Fibroblast of lung (primary cell): ENCODE measurements around the gene H2AZ2. TPM values are rescaled to one million over a fixed set of nuclear protein-coding genes. Genes with fewer than 3 reads are reported as not detected.

ENCODE experiments used
- DNase-seq, 2 donors: peaks; one replicate each; pipeline versions ENCODE4 v3.0.0 to v3.0.0-alpha.2; 2010; ENCODE audit warnings: low read depth in 2 of 2
- H2AFZ ChIP-seq: 2 replicates; pipeline ENCODE4 v1.5.1; 2012; ENCODE audit warnings: low read length, control low read depth, inconsistent platforms
- H3K27ac ChIP-seq: 2 replicates; pipeline ENCODE4 v1.5.1; 2011; ENCODE audit warnings: low read length, control low read depth; ENCODE audit not compliant: insufficient read depth
- H3K27me3 ChIP-seq: 2 replicates; pipeline ENCODE4 v1.5.1; 2011; ENCODE audit warnings: mild to moderate bottlenecking, low read length; ENCODE audit not compliant: control insufficient read depth, insufficient read depth
- H3K36me3 ChIP-seq: 2 replicates; pipeline ENCODE4 v1.5.1; 2011; ENCODE audit warnings: low read length; ENCODE audit not compliant: control insufficient read depth, insufficient read depth
- H3K4me1 ChIP-seq: 2 replicates; pipeline ENCODE4 v1.5.1; 2011; ENCODE audit warnings: low read length; ENCODE audit not compliant: control insufficient read depth, insufficient read depth; ENCODE audit errors: extremely low read depth
- H3K4me2 ChIP-seq: 2 replicates; pipeline ENCODE4 v1.5.1; 2011; ENCODE audit warnings: low read length, control low read depth; ENCODE audit not compliant: insufficient read depth; ENCODE audit errors: extremely low read depth
- H3K4me3 ChIP-seq, 4 experiments: fragments of 200-600 bp in 1 of 4; sonication (generic) in 1 of 4; replicated peaks in 1 of 4; 2 replicates each; pipeline ENCODE4 v1.5.1; 2011 to 2016; ENCODE audit warnings: low read length in 4 of 4, low read depth in 3 of 4, mild to moderate bottlenecking in 3 of 4, control low read depth in 2 of 4, inconsistent platforms in 1 of 4, mixed read lengths in 1 of 4; ENCODE audit not compliant: insufficient read depth in 1 of 4; ENCODE audit errors: control extremely low read depth in 1 of 4
- H3K79me2 ChIP-seq: 2 replicates; pipeline ENCODE4 v1.5.1; 2012; ENCODE audit warnings: mild to moderate bottlenecking, low read length, inconsistent platforms; ENCODE audit not compliant: control insufficient read depth, insufficient read depth
- H3K9ac ChIP-seq: 2 replicates; pipeline ENCODE4 v1.5.1; 2011; ENCODE audit warnings: mild to moderate bottlenecking, low read length, control low read depth; ENCODE audit not compliant: insufficient read depth
- H3K9me3 ChIP-seq: 2 replicates; pipeline ENCODE4 v1.5.1; 2012; ENCODE audit warnings: low read depth, low read length; ENCODE audit not compliant: control insufficient read depth, insufficient read depth
- H4K20me1 ChIP-seq: 2 replicates; pipeline ENCODE4 v1.5.1; 2011; ENCODE audit warnings: low read length; ENCODE audit not compliant: control insufficient read depth, insufficient read depth; ENCODE audit errors: extremely low read depth
- CTCF ChIP-seq, 2 donors: IDR thresholded peaks in 1 of 2; conservative IDR thresholded peaks in 1 of 2; 1 replicate in 1 of 2; 2 replicates in 1 of 2; pipeline ENCODE4 v1.5.1; 2011 to 2012; ENCODE audit warnings: low read length in 2 of 2, control low read depth in 1 of 2, inconsistent platforms in 1 of 2, low read depth in 1 of 2, mild to moderate bottlenecking in 1 of 2
- EZH2 ChIP-seq: IDR thresholded peaks from 2 replicates; pipeline ENCODE4 v1.5.1; 2012; ENCODE audit warnings: low read length, control low read depth, mild to moderate bottlenecking; ENCODE audit errors: missing control alignments
- polyA plus RNA-seq, 2 donors: library from polyadenylated mRNA; depleted of rRNA in 1 of 2; stranded (reverse) in 1 of 2; unstranded in 1 of 2; fragments of >200 nt; gene quantifications; 2 replicates each; pipeline ENCODE4 v1.2.1, GENCODE V29; 2011 to 2012; ENCODE audit warnings: missing spikeins in 1 of 2
- total RNA-seq: library from RNA; depleted of rRNA; stranded (reverse); fragments of >200 nt; gene quantifications from 2 replicates; pipeline ENCODE4 v1.2.1, GENCODE V29; 2014

Gene H2AZ2
- total and polyA plus RNA-seq, 2 donors (not counting 1 experiment from before 2014, with no cell fraction given): 170 to 230 TPM

GRCh38 chr7:44811571-44811970, 36.3 kb downstream of the H2AZ2 start:
- Histone ChIP-seq H2AFZ (no peak overlapping the region), H3K36me3 (no peaks in the 10 kb centered on the region), H3K4me2 (no peak overlapping the region), H3K9me3 (no peaks in the 10 kb centered on the region), H3K9ac (no peak overlapping the region), H3K4me1 (no peaks in the 10 kb centered on the region), H3K27me3 (no peaks in the 10 kb centered on the region), H3K79me2 (no peaks in the 10 kb centered on the region), H4K20me1 (no peaks in the 10 kb centered on the region), H3K4me3 (no peak overlapping the region), H3K27ac (no peak overlapping the region)
- TF ChIP-seq CTCF (conservative IDR thresholded peaks at IDR 0.05 in 1 of 2, IDR thresholded peaks at IDR 0.05 in 1 of 2; ENCODE audit: low read depth in 1 of 2, low read length in 2 of 2): no peak
- no peak for TF ChIP-seq EZH2
- DNase-seq: no peak

- peak in 1 of 2 donors; percentile 29 for DNase-seq
- H3K4me2 ChIP-seq: no peak overlapping the region
Measured at GRCh38 chr7:44811093-44811492, 36.8 kb downstream of the H2AZ2 start.

GRCh38 chr7:44808914-44809393, 38.9 kb downstream of the H2AZ2 start:
- Histone ChIP-seq H3K27me3 (no peaks in the 10 kb centered on the region), H3K79me2 (no peaks in the 10 kb centered on the region), H3K4me1 (no peaks in the 10 kb centered on the region), H3K9ac (no peak overlapping the region), H3K4me3 (no peak overlapping the region), H3K4me2 (no peak overlapping the region), H2AFZ (no peak overlapping the region), H3K9me3 (no peaks in the 10 kb centered on the region), H4K20me1 (no peaks in the 10 kb centered on the region), H3K36me3 (no peaks in the 10 kb centered on the region), H3K27ac (no peak overlapping the region)
- TF ChIP-seq CTCF (conservative IDR thresholded peaks at IDR 0.05 in 1 of 2, IDR thresholded peaks at IDR 0.05 in 1 of 2; ENCODE audit: low read depth in 1 of 2, low read length in 2 of 2) (no peak), EZH2 (no peak)
- no peak for DNase-seq

More at GRCh38 chr7:44811093-44811492, 36.8 kb downstream of the H2AZ2 start:
- no peak overlapping the region for H3K9ac ChIP-seq
- no peak overlapping the region for H3K4me3 ChIP-seq
- H3K36me3 ChIP-seq: no peaks in the 10 kb centered on the region
- TF ChIP-seq EZH2: no peak
- no peak for TF ChIP-seq CTCF (conservative IDR thresholded peaks at IDR 0.05 in 1 of 2, IDR thresholded peaks at IDR 0.05 in 1 of 2; ENCODE audit: low read depth in 1 of 2, low read length in 2 of 2)
- H3K27me3 ChIP-seq: no peaks in the 10 kb centered on the region
- no peak overlapping the region for H2AFZ ChIP-seq
- H3K4me1 ChIP-seq: no peaks in the 10 kb centered on the region
- no peaks in the 10 kb centered on the region for H4K20me1 ChIP-seq
- no peaks in the 10 kb centered on the region for H3K79me2 ChIP-seq
- H3K27ac ChIP-seq: no peak overlapping the region
- no peaks in the 10 kb centered on the region for H3K9me3 ChIP-seq
